Endothelial cell of umbilical vein (primary cell): ENCODE measurements around the gene ATG7.

Experiments
- EZH2 ChIP-seq: IDR thresholded peaks from 2 replicates; pipeline ENCODE4 v1.6.1; 2012; ENCODE audit warnings: borderline replicate concordance, low read depth, mild to moderate bottlenecking, moderate library complexity, low read length, inconsistent platforms; ENCODE audit not compliant: severe bottlenecking
- FOS ChIP-seq: IDR thresholded peaks from 2 replicates; pipeline ENCODE4 v1.6.1; 2011; ENCODE audit warnings: mild to moderate bottlenecking, low read length, moderate library complexity, borderline replicate concordance; ENCODE audit not compliant: insufficient read depth
- MYC ChIP-seq: IDR thresholded peaks from one replicate; pipeline ENCODE4 v1.6.1; 2011; ENCODE audit warnings: mild to moderate bottlenecking, low read depth, low read length
- POLR2A ChIP-seq: IDR thresholded peaks from 2 replicates; pipeline ENCODE4 v1.6.1; 2012; ENCODE audit warnings: low read depth, mild to moderate bottlenecking, control low read depth, low read length
- POLR2AphosphoS5 ChIP-seq: IDR thresholded peaks from 2 replicates; pipeline ENCODE4 v1.6.1; 2012; ENCODE audit warnings: low read depth, mild to moderate bottlenecking, control low read depth, low read length, moderate library complexity; ENCODE audit not compliant: insufficient read depth
- TF ChIP-seq, protein P1 (sequence below), 2 donors: IDR thresholded peaks; 1 replicate in 1 of 2; 2 replicates in 1 of 2; pipeline ENCODE4 v1.5.1; 2011; ENCODE audit warnings: low read length in 2 of 2, mild to moderate bottlenecking in 2 of 2, moderate library complexity in 2 of 2, control low read depth in 1 of 2, inconsistent platforms in 1 of 2, low read depth in 1 of 2; ENCODE audit not compliant: insufficient read depth in 1 of 2; ENCODE audit errors: extremely low read depth in 1 of 2

GRCh38 chr3:11349446-11349845 is 77.2 kb downstream of the ATG7 start:
- TF ChIP-seq POLR2AphosphoS5 (no peak), POLR2A (no peak), MYC (no peak), FOS (no peak), EZH2 (no peak)
- TF ChIP-seq, protein P1, sequence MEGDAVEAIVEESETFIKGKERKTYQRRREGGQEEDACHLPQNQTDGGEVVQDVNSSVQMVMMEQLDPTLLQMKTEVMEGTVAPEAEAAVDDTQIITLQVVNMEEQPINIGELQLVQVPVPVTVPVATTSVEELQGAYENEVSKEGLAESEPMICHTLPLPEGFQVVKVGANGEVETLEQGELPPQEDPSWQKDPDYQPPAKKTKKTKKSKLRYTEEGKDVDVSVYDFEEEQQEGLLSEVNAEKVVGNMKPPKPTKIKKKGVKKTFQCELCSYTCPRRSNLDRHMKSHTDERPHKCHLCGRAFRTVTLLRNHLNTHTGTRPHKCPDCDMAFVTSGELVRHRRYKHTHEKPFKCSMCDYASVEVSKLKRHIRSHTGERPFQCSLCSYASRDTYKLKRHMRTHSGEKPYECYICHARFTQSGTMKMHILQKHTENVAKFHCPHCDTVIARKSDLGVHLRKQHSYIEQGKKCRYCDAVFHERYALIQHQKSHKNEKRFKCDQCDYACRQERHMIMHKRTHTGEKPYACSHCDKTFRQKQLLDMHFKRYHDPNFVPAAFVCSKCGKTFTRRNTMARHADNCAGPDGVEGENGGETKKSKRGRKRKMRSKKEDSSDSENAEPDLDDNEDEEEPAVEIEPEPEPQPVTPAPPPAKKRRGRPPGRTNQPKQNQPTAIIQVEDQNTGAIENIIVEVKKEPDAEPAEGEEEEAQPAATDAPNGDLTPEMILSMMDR (IDR thresholded peaks at IDR 0.05; ENCODE audit: extremely low read depth in 1 of 2, insufficient read depth in 1 of 2, low read depth in 1 of 2, low read length in 2 of 2), result no peak
